Breast epithelium (tissue), 3 donors: ENCODE results near the gene NR1I3.

ENCODE experiments used
- POLR2AphosphoS5 ChIP-seq, 3 donors: sonication (generic); formaldehyde crosslinking; IDR thresholded peaks; one replicate each; pipeline ENCODE4 v1.6.1; 2017; ENCODE audit warnings: antibody characterized with exemption in 3 of 3
- TF ChIP-seq, protein P1 (sequence below), 3 donors: fragments of 450-650 bp; IDR thresholded peaks; one replicate each; pipeline ENCODE4 v1.5.1; 2016 to 2017; ENCODE audit warnings: antibody characterized with exemption in 3 of 3, mild to moderate bottlenecking in 3 of 3, moderate library complexity in 3 of 3

DNA sequence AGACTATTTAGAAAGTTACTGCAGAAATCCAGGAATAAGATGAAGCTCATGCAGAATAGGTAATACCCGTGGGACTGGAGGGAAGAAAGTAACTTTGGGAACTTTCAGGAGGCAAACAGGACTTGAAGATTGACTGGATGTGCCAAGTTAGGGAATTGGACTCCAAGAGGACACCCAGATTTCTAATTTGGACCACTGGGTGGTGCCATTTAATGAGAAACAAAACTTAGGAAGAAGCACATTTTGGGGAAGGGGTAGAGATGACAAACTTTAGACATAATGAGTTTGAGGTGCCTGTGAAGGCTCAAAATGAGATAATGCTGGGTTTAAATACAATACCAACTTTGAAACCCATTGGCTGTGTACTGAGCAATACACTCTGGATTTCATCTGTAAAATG lies 57.4 kb downstream of the NR1I3 start:
- TF ChIP-seq POLR2AphosphoS5 (IDR thresholded peaks at IDR 0.05) = no peak
- TF ChIP-seq, protein P1, sequence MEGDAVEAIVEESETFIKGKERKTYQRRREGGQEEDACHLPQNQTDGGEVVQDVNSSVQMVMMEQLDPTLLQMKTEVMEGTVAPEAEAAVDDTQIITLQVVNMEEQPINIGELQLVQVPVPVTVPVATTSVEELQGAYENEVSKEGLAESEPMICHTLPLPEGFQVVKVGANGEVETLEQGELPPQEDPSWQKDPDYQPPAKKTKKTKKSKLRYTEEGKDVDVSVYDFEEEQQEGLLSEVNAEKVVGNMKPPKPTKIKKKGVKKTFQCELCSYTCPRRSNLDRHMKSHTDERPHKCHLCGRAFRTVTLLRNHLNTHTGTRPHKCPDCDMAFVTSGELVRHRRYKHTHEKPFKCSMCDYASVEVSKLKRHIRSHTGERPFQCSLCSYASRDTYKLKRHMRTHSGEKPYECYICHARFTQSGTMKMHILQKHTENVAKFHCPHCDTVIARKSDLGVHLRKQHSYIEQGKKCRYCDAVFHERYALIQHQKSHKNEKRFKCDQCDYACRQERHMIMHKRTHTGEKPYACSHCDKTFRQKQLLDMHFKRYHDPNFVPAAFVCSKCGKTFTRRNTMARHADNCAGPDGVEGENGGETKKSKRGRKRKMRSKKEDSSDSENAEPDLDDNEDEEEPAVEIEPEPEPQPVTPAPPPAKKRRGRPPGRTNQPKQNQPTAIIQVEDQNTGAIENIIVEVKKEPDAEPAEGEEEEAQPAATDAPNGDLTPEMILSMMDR (IDR thresholded peaks at IDR 0.05) = no peak
